ENCODE results near the gene ANTXR1.

Gene ANTXR1

DNA sequence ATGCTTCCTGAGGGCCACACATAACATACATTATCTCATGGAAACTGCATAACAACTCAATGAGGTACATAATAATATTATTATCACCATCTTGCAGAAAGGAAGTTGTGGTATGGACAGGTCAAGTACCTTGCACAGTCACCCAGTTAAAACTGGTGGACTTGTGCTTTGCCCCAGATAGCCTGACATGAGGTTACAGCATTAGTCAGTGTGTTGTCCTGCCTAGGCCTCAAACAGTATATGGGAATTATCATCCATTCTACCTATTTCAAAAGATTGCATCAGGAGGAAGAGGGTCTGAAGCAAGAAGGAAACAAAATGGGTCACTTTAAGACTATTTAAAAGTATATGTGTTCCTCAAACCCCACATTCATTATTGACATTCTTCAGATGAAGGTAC, 5.4 kb upstream of the ANTXR1 start:
- no peak for DNase-seq

DNA sequence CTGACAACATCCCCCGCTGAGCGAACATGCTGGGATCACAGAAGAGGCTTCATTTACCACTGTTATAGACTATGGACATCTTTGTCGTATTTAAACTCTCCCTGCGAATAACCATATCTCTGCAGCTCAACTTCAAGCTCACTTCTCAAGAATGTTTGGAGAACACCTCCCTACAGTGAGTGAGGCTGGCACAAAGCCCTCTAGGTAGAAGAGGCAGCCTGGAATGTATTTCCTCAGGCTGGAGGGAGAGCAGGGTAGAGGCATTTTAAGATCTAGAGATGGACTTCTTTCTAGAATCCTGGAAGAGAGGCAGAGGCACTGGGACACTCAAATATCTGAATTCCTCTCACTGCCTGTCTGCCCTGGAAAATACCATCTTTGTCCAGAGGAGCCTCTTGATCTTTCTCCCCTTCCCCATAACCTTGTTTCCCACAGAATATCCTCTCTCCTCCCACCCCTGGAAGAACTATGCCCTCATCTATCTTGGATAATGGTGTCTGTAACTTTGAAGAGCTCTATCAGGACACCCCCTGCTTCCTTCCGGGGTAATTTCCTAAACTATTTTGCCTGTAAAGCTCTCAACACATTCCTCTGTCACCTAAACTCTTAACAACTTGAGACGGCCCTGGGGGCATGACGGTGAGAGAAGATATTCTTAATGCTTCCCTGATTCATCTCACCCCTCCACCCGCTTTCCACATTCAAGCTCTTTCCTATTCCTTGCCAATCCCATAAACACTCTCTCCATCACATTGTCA, 2.4 kb upstream of the ANTXR1 start:
- no peak for DNase-seq

DNA sequence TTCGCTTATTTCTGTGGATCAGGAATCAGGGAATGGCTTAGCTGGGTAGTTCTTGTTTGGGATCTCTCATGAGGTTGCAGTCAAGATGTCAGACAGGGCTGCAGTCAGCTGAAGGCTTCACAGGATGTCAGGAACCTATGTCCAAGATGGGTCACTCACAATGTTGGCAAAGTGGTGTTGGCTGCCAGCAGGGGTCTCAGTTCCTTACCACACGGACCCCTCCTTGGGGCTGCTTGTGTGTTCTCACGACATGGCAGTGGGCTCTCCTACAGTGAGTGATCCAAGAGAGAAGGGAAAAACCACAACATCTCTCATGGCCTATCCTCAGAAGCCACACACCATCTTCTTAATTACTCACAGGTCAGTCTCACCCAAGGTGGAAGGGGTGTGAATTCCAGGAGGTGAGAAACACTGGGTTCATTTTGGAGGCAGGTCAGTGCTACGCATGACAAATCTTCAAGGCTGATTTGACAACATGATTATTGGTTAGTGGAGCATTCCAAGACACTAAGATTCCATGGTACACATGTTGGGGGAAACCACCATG, 1.3 kb upstream of the ANTXR1 start:
- DNase-seq, result no peak

DNA sequence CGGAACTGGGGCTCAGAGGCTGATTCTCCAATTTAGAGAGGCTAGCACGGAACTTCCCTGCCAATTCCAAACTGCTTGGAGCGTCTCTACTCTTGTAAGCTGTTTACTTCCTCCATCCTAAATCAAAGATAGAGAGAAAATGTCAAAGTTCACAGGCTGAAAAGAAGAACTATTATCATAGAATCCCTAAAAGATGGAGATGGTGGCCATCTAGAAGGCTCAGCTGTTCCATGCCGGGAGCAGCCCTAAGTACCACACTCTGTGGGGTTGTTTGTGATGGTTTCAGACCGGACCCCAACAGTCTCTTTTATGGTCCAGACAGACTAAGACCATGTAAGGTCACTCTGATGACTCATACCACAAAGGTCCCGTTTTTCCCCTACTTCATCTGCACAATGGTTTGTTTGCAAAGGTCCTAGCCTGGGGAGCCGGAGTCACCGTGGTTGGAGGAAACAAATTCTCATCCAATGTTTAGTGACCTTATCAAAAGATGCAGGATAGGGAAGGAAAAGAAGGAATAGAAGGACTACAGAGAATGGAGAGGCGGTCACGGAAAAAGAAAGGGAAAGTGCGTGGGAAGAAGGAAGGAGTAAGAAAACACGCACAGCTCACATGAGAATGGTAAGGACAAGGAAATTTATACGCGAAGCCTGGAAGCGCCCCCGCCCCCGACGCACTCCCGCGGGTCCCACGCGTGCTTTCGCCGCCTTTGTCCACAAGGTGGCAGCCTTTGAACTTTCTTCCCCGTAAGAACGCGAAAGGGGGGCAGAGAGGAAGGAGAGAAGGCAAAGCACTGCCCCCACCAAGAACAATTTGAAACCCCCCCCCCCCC, 453 bp upstream of the ANTXR1 start:
- peak; percentile 46 for DNase-seq

DNA sequence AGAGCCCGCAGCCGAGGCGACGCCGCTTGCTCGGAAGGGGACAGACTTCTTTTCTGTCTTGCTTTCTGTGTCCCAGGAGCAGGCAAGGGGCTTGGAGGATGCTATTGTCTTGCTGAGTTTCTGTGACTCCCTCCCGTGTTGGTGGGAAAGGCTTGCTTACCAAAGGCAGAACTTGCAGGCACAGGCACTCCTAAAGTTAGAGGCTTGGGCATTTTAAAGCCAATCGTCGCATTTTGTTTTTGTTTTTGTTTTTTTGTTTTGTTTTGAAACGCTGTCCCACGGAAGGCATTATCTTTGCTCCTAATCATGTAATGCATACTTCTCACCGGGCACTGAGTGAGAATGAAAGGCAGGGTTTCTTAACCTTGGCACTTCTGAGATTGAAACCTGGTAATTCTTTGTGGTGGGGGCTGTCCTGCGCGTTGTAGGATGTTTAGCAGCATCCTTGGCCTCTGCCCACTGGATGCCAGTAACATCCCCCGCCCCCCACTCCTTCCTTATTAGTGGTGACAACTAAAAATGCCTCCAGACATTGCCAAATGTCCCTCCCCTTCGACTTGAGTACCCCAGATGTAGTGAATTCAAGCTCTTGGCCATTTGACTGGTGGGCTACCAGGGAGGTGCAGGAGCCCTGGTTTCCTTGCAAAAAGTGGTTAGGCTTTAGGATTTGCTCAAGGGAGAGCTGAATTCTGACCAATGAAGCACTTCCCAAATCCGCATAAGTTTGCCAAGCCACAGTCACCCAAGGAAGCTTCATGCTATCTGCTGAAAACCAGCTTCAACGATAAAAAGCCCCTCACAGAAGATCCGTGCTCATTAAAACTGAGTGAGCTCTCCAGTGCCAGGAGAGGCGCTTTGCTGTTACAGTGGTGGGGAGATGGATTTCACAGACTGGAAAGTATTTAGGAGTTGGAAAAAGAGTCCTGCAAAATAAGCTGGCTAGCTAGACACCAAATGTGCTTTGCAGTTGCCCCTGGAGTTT, 1.2 kb downstream of the ANTXR1 start:
- no peak for DNase-seq

DNA sequence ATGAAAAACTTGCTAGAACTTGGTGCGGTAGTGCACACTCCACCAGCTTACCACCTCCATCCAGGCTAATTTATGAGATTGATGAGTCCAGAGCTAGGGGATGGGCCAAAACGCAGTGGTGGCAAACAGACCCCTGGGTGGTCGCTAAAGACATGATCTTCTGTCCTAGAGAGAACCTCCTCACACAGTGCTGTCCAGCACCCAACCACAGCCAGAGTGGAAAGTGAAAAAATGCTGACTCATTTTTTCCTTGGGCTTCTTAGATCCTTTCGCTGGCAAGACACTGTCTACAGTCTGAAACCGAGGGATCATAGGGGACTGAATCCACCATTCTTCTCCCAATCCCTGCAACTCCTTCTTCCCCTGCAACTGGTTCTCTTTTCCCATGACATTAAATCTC, 4.1 kb downstream of the ANTXR1 start:
- no peak for DNase-seq

DNA sequence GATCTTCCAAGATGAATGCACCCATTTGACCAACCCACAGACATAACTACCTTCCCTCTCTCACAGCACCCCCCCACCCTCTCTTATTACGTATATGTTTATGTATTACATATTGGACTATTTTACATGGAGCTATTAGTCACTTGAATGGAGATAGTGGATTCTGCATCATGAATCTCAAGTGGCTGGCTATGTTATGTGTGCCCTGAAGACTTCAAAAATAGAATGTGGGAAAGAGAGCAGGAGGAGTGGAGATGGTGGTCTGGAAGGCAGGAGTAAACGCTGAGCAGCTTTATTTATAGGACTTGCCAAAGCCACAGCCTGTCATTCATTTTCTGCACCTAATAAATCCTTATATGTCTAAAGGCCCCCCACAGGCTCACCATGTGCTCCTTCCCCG, 4.9 kb downstream of the ANTXR1 start:
- DNase-seq, result no peak

DNA sequence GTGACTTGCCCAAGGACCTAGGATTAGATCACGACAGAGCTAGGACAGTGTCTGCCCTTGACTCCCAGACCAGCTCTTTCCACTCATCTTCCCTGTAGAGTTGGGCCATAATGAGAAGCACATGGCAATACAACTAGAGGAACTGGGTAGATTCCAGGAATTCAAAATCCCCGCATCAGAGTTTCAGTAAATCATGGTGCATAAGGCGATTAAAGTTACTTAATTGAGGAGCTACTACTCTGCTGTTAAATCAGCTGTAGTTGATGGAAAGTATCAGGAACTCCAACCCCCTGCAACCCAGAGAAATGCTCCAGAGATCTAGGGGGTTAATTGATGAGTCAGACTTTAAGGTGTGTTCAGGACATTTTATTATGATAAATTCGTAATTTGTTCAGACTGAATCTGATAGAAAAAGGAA, 5.7 kb downstream of the ANTXR1 start:
- DNase-seq, result no peak

DNA sequence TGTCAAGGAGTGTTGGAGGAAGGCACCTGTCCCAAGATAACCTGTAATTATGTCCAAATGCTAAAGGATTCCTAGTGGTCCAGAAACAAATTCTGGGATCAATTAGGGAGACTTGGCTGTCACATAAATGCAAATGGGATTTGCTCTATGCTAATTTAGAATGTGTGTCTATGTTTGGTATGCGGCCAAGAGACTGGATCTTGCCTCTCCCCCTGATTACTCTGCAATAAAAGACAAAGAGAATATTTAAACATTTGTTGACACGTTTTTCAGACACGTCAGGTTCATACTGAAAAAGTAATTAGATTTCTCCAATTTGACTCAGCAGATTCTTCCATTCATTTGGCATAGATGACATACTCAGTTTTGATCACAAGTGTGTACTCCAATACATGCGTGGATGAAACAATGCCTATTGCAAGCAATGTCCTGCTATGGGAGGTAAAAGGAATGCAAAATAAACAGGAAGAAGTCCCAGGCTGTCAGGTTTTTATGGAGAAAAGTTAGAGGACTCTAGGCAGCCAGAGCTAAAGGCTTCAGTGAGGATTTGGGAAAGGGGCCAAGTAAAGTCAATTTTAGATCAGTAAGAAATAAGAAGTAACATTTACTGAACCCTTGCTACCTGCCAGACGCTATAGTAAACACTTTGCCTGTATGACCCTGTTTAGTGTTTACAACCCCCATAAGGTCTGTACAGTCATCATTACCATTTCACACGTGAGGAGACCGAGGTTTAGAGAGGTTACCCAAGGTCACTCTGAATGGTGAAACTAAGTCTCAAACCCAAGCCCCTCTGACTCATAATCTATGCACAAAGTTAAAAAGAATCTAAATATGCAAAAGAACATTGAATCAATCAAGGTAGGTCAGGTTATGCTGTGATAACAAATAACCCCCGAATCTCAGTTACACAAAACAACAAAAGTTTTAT, 7.8 kb downstream of the ANTXR1 start:
- DNase-seq, result no peak

DNA sequence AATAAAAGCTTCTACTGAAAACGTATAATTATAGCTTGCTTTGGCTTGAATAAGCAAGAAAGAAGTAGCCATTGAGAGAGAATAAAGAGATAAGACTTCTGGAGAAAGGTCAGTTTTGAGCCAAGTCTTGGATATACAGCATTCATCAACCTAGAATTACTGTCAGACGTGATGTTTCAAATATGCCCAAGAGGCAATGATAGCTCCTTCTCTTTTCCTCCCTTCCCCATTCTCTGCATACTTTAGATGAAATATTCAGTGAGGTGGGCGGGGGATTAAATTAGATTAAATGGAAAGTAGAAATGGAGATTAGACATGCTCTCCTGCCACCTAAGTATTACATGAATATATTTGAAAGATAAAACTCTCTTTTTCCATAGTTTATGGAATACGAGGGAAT, 8.7 kb downstream of the ANTXR1 start:
- no peak for DNase-seq

DNA sequence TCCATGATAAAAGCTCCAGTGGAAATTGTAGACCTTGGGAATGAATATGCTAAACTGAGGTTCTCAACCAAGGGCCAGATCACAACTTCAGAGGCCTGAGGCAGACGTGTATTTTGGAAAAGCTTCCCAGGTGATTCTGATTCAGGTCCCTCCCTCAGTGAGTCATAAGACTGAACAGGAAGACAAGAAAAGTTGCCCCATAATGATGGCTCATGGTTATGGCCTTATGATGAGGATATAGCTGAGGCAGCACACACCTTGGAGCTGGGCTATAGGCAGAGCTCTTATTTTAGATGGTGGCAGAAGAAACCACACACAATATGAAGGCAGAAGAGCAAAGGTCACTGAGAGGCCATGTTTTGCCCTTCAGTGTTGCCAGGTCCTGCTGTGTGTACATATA, 9.6 kb downstream of the ANTXR1 start:
- DNase-seq, result no peak

DNA sequence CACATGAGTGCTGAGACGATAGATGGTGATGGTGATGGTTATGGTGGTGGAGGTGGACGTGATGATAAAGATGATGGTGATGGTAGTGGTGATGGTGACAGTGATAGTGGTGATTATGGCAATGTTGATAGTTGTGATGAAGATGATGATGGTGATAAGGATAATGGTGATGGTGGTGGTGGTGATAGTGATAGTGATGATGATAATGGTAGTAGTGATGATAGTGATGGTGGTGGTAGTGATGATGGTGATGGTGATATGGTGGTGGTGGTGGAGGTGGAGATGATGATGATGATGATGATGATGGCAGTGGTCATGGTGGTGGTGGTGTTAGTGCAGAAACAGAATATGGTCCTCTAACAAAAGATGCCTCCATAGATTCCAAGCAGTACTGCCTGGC, 10.3 kb downstream of the ANTXR1 start:
- DNase-seq, result no peak

DNA sequence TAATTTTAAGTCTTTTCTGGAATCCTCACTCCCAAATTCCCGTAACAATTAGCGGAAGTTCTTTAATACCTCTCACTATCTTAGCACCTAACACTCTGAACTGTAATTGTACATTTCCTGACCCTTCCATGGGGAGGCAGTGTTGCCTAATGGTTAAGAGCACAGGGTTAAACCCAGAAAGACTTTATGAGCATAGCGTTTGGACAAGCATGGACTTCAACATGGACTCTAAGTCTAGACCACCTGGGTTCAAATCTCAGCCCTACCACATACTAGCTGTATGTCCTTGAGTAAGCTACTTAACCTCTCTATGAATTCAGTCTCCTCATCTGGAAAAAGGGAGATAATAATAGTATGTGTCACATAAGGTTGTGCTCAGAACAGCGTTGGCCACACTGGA, 13.0 kb downstream of the ANTXR1 start:
- DNase-seq, result peak; percentile 23

DNA sequence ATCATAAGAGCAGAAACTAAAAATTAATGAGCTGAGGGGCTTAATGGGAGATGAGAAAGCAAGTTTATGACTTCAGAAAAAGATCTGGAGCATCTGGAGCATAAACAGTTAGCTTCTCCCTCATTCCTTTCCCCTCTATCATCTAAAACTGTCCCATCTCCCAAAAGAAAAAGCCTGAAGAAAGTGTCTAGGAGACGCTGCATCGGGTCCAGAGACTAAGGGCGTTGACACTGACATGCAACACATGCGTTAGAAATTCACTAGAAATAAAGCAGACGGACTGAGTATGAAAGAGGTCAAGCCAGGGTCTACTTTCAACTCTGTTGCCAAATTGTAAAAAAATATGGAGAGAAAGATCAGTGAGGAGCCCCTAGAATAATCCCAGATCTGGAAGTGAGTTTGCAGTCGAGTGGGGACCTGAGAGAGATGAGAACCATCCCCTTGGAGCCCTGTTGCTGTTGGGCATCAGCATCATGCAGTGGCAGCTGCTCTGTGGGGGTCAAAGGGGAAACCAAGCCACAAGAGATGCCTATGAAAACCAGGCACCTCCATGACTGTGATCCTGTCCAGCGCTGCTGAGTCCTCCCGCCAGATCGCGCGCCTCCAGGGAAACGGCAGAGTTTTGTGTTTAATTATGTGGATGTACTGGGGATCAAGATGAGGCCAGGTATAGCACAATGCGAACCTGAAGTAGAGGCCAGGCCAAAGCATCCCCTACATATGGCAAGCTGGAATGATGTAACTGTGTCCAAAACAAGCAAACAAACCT, 13.9 kb downstream of the ANTXR1 start:
- no peak for DNase-seq

DNA sequence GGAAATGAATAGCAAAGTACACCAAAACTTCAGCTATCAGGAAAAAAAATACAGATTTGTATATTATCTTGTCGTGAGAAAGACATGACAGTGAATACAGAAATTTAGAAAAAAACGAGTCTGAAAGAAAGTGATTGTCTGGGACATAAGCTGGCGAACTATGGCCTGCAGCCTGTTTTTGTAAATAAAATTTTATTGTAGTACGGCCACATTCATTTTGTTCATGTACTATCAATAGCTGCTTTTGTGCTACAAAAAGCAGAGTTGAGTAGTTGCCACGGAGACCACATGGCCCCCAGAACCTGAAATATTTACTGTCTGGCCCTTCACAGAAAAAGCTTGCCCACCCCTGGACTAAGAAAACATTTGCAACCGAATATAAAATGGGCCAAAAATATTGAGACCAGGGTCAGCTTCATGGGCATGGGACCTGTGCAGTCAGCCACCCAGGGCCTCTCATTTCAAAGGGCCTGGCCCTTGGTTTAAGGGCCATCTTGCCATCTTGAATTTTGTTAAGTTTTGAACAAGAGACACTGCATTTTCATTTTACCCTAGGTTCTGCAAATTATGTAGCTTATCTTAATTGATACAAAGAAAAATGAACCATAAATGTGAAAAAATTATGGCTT, 17.9 kb downstream of the ANTXR1 start:
- no peak for DNase-seq

DNA sequence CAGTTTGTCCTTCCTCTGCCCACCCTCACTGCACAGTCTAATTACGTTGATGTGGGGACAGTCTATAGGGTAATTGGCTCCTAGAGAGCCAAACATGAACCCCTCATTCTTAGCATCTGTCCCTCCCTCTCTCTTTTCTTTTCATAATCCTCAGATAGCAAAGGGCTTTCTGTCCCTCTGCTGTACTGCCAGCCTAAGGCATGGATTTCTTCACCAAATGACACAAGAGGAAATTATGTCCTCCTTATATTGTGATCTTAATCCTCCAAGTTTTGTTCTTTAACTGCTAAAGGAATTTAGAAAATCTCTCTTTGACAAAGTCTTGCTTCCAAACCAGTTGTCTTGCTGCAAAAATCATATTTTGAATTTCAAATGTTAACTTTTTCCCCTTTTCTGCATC, 18.5 kb downstream of the ANTXR1 start:
- no peak for DNase-seq

DNA sequence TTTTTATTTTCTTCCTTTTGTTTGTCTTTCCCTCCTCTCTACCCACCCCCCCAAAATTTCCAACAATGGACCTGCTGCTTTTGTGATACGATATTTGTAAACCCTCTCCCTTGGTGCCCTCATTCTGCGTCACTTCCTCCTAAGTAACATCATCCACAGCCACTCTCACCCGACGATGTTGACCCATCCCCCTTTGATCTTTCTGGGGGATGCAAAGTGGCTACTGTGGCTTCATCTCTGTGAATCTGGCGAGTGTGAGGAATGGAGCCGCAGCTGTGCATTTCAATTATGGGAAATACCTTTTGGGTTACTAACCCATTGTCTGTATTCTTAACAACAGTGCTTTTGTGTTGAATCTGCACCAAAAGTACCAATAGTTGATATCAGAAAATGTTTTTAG, 19.4 kb downstream of the ANTXR1 start:
- DNase-seq, result no peak

DNA sequence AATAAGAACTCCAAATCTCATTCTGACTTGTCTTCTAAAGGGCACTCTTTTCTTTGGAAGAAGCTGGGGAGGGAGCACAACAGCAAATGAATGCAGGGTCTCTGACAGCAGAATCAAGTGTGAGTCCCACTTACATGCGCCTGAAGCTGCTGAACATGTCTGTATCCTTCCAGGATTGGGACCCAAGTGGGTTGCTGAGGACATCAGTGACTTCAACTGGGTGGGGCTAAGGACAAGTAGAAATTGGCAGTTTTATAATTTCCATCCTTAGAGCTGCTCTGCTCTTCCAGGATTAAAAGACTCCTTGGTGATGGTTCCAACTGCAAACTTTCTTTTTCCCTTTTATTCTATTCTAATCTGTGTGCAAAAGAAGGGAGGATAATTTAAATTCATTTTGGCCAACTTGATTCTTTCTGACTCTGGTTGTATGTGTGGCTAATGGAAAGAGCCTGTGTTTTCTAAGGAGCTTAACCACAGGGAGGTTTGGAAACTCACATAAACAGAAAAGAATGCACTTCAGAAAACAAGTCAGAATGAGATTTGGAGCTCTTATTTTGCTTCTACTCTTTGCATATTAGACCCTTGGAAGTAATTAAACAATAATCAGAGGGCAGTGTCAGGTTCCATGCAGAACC, 20.6 kb downstream of the ANTXR1 start:
- no peak for DNase-seq

DNA sequence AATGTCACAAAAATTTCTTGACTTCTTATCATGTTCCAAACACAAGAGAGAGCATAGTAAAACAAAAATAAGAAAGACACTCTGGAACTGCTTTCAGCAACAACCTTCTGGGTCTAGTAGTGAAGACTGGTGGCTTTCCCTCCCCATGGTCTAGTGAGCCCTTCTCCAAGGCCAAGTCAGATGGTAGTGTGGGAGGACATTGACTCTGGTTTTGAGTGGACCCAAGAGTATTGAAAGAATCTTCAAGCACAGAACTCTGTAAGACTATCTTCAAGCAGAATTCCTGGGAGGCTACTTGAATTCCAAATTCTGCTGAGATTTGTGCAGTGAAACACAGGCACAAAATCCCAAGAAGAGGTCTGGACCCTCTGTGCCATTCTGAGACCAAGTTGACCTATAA, 21.1 kb downstream of the ANTXR1 start:
- no peak for DNase-seq

DNA sequence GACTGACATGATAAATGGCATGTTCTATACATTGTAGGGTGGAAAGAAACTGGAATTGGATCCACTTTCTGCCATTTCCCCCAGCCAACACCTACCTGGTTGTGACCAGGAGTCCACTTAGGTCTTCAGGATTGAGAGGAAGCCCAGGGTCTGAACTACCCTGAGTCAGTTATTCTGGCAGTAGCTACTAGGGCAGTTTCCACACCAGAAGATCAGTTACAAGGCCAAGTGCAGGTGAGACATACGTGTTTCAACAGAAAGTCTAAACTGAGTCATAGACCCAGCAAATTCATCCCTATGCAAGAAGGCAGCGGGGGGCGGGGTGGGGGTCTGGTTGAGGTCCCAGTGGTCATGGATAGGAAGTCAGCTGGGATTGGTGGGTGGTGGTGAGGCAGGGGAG, 21.9 kb downstream of the ANTXR1 start:
- DNase-seq, result no peak

Measured in CD4-positive, alpha-beta T cell treated with Interleukin-12 subunit alpha and Interleukin-12 subunit beta, for 1 hour (primary cell).